OCI-LY1 (cell line): ENCODE measurements around the gene RANBP2.

Experiments
- H2AFZ ChIP-seq: fragments of 200-600 bp; sonication (generic), shearing (Covaris generic); 2 replicates; pipeline ENCODE4 v1.6.0; 2014; ENCODE audit warnings: antibody characterized with exemption, mild to moderate bottlenecking, low read length
- H3F3A ChIP-seq: fragments of 200-600 bp; sonication (generic), shearing (Covaris generic); 2 replicates; pipeline ENCODE4 v1.6.0; 2014; ENCODE audit warnings: mild to moderate bottlenecking, antibody characterized with exemption, low read length, moderate library complexity; ENCODE audit not compliant: insufficient read depth
- H3K27ac ChIP-seq: fragments of 200-600 bp; sonication (generic); 2 replicates; pipeline ENCODE4 v1.5.1; 2014; ENCODE audit warnings: low read length, mixed run types, mild to moderate bottlenecking, low read depth; ENCODE audit not compliant: poor library complexity, severe bottlenecking
- H3K27me3 ChIP-seq: fragments of 200-600 bp; sonication (generic); 2 replicates; pipeline ENCODE4 v1.6.0; 2014; ENCODE audit warnings: antibody characterized with exemption, mild to moderate bottlenecking, low read length, moderate library complexity; ENCODE audit not compliant: insufficient read depth
- H3K36me3 ChIP-seq: fragments of 200-600 bp; sonication (generic); 2 replicates; pipeline ENCODE4 v1.6.1; 2014; ENCODE audit warnings: mild to moderate bottlenecking, antibody characterized with exemption, low read length, moderate library complexity, mixed read lengths; ENCODE audit not compliant: insufficient read depth
- H3K4me1 ChIP-seq: fragments of 200-600 bp; sonication (generic); 2 replicates; pipeline ENCODE4 v1.5.1; 2014; ENCODE audit warnings: mild to moderate bottlenecking, low read length, moderate library complexity; ENCODE audit not compliant: insufficient read depth, severe bottlenecking
- H3K4me2 ChIP-seq: fragments of 200-600 bp; sonication (generic), shearing (Covaris generic); 2 replicates; pipeline ENCODE4 v1.6.1; 2014; ENCODE audit warnings: low read length
- H3K4me3 ChIP-seq: fragments of 200-600 bp; sonication (generic); 2 replicates; pipeline ENCODE4 v1.5.1; 2014; ENCODE audit warnings: low read length, low read depth, mild to moderate bottlenecking, mixed read lengths; ENCODE audit not compliant: poor library complexity, severe bottlenecking
- H3K79me2 ChIP-seq: fragments of 200-600 bp; shearing (Covaris generic); 2 replicates; pipeline ENCODE4 v1.6.1; 2016; ENCODE audit warnings: mixed run types, low read length, mixed read lengths; ENCODE audit not compliant: insufficient read depth
- H3K9ac ChIP-seq: fragments of 200-600 bp; sonication (generic), shearing (Covaris generic); 2 replicates; pipeline ENCODE4 v1.6.1; 2014; ENCODE audit warnings: mild to moderate bottlenecking, low read length, mixed read lengths
- H3K9me2 ChIP-seq: fragments of 200-600 bp; sonication (generic), shearing (Covaris generic); 2 replicates; pipeline ENCODE4 v1.6.1; 2014; ENCODE audit warnings: low read depth, mild to moderate bottlenecking, low read length, mixed read lengths
- H3K9me3 ChIP-seq: fragments of 200-600 bp; shearing (Covaris generic); 2 replicates; pipeline ENCODE4 v1.6.1; 2014; ENCODE audit warnings: low read length, mixed read lengths
- H4K20me1 ChIP-seq: fragments of 200-600 bp; sonication (generic), shearing (Covaris generic); 2 replicates; pipeline ENCODE4 v1.6.0; 2016; ENCODE audit warnings: mild to moderate bottlenecking, low read length; ENCODE audit not compliant: insufficient read depth
- CTCF ChIP-seq: fragments of 200-600 bp; sonication (generic), shearing (Covaris generic); IDR thresholded peaks from 2 replicates; pipeline ENCODE4 v1.5.1; 2017; ENCODE audit warnings: mild to moderate bottlenecking, antibody characterized with exemption, low read length, moderate library complexity, mixed read lengths
- EZH2 ChIP-seq: fragments of 200-600 bp; sonication (generic), shearing (Covaris generic); IDR thresholded peaks from 2 replicates; pipeline ENCODE4 v1.8.0; 2017; ENCODE audit warnings: borderline replicate concordance, mixed run types, mild to moderate bottlenecking, antibody characterized with exemption, low read length, moderate library complexity, mixed read lengths

The RANBP2 gene

GRCh38 chr2:108809936-108810335 is 90.7 kb downstream of the RANBP2 start:
- H3K27ac ChIP-seq: no peak overlapping the region
- no peaks in the 10 kb centered on the region for H4K20me1 ChIP-seq
- no peaks in the 10 kb centered on the region for H3K9me2 ChIP-seq
- H3F3A ChIP-seq: 0 out of 2 replicates have a peak, but pooled peaks cover 4% of the 10 kb centered on the region
- H3K9me3 ChIP-seq: peaks cover 13% of the 10 kb centered on the region; the same call in 1 of the 2 replicates
- H3K79me2 ChIP-seq: peaks cover 17% of the 10 kb centered on the region
- no peaks in the 10 kb centered on the region for H3K27me3 ChIP-seq
- H3K9ac ChIP-seq: no peak overlapping the region
- H2AFZ ChIP-seq: no peak overlapping the region
- TF ChIP-seq EZH2: no peak
- TF ChIP-seq CTCF: no peak
- H3K4me3 ChIP-seq: no peak overlapping the region
- no peak overlapping the region for H3K4me2 ChIP-seq
- H3K36me3 ChIP-seq: peaks cover 79% of the 10 kb centered on the region
- H3K4me1 ChIP-seq: no peaks in the 10 kb centered on the region

GRCh38 chr2:108810993-108811957 is 92.0 kb downstream of the RANBP2 start:
- Histone ChIP-seq H3K36me3 (peaks cover 80% of the 10 kb centered on the region), H3K27ac (no peak overlapping the region), H3K4me3 (no peak overlapping the region), H2AFZ (no peak overlapping the region), H3K4me1 (no peaks in the 10 kb centered on the region), H4K20me1 (no peaks in the 10 kb centered on the region), H3K4me2 (no peak overlapping the region), H3K27me3 (no peaks in the 10 kb centered on the region), H3K79me2 (peaks cover 17% of the 10 kb centered on the region), H3K9ac (no peak overlapping the region), H3K9me2 (no peaks in the 10 kb centered on the region), H3K9me3 (peaks cover 13% of the 10 kb centered on the region; the same call in 1 of the 2 replicates), H3F3A (no peaks in the 10 kb centered on the region)
- no peak for TF ChIP-seq EZH2

GRCh38 chr2:108813732-108814131 is 94.5 kb downstream of the RANBP2 start:
- H3K27ac ChIP-seq: no peak overlapping the region
- no peaks in the 10 kb centered on the region for H3K4me1 ChIP-seq
- H3K36me3 ChIP-seq: peaks cover 78% of the 10 kb centered on the region
- no peak overlapping the region for H2AFZ ChIP-seq
- TF ChIP-seq EZH2 (no peak), CTCF (no peak)
- H3K9me2 ChIP-seq: no peaks in the 10 kb centered on the region
- H4K20me1 ChIP-seq: no peaks in the 10 kb centered on the region
- no peaks in the 10 kb centered on the region for H3K27me3 ChIP-seq
- H3K4me2 ChIP-seq: no peak overlapping the region
- no peaks in the 10 kb centered on the region for H3F3A ChIP-seq
- no peak overlapping the region for H3K4me3 ChIP-seq
- no peak overlapping the region for H3K9ac ChIP-seq
- peaks cover 15% of the 10 kb centered on the region for H3K79me2 ChIP-seq
- H3K9me3 ChIP-seq: peaks cover 13% of the 10 kb centered on the region; the same call in 1 of the 2 replicates
